ENCODE measurements around the gene LRIG2.

The LRIG2 gene

DNA sequence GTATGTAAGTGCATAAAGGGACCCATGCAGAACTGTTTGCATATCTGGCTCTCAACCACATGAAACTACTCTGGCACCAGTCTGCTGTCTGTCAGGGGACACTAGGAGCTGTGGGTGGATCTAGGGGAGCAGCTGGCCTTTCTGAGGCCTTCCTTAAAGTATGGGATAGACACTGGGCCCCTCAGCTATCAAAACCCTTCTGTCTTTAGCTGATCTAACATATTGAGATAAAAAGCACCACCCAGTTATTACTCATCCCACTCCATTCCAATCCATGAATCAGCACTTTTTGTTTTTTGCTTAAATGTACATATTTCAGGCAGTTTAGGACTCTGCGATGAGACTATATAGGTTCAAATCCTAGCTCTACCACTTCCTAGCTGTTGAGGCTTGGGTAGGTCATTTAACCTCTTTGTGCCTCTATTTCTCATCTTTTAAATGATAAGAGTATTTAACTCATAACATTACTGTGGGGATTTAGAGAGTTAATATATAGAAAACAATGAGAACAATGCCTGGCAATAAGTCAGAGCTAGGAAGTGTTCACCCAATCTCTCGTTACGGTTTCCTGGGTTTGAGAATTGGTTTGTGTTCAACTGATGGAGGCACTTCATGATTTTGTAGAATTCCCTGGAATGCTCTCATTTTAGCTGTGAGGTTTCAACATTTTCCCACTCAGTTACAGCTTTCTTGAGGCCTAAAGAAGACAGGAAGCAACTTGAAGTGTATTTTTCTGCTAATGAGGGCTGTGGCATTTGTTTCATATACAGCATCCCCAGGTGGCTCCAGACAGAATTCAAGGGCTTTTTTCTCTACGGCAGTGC, 68.9 kb downstream of the LRIG2 start:
- Histone ChIP-seq H3K27ac (ENCODE audit: low read length) (no peak overlapping the region), H3K4me1 (ENCODE audit: insufficient read depth, low read length) (peaks cover 24% of the 10 kb centered on the region), H3K27me3 (ENCODE audit: insufficient read depth, low read length, poor library complexity) (no peaks in the 10 kb centered on the region), H3K4me3 (ENCODE audit: low read depth in 1 of 2, low read length in 2 of 2) (no peak overlapping the region), H3K36me3 (ENCODE audit: insufficient read depth, low read length) (no peaks in the 10 kb centered on the region), H3K79me2 (ENCODE audit: insufficient read depth, low read length) (no peaks in the 10 kb centered on the region), H4K20me1 (ENCODE audit: insufficient read depth, low read length) (no peaks in the 10 kb centered on the region; the same call in 1 of the 2 replicates), H3K9me3 (ENCODE audit: insufficient read depth, low read length, severe bottlenecking) (no peaks in the 10 kb centered on the region), H3K4me2 (ENCODE audit: insufficient read depth, low read length) (no peak overlapping the region), H3K9ac (ENCODE audit: low read depth, low read length) (no peak overlapping the region), H2AFZ (ENCODE audit: low read depth, low read length) (no peak overlapping the region)
- TF ChIP-seq, protein P1, sequence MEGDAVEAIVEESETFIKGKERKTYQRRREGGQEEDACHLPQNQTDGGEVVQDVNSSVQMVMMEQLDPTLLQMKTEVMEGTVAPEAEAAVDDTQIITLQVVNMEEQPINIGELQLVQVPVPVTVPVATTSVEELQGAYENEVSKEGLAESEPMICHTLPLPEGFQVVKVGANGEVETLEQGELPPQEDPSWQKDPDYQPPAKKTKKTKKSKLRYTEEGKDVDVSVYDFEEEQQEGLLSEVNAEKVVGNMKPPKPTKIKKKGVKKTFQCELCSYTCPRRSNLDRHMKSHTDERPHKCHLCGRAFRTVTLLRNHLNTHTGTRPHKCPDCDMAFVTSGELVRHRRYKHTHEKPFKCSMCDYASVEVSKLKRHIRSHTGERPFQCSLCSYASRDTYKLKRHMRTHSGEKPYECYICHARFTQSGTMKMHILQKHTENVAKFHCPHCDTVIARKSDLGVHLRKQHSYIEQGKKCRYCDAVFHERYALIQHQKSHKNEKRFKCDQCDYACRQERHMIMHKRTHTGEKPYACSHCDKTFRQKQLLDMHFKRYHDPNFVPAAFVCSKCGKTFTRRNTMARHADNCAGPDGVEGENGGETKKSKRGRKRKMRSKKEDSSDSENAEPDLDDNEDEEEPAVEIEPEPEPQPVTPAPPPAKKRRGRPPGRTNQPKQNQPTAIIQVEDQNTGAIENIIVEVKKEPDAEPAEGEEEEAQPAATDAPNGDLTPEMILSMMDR (IDR thresholded peaks at IDR 0.05; ENCODE audit: borderline replicate concordance, extremely low read depth, low read length, poor library complexity, severe bottlenecking): no peak
- TF ChIP-seq EZH2 (IDR thresholded peaks at IDR 0.05; ENCODE audit: borderline replicate concordance, low read depth, low read length, severe bottlenecking): no peak
- ATAC-seq (ENCODE audit: insufficient read depth, low read depth): no peak
- no peak for DNase-seq

DNA sequence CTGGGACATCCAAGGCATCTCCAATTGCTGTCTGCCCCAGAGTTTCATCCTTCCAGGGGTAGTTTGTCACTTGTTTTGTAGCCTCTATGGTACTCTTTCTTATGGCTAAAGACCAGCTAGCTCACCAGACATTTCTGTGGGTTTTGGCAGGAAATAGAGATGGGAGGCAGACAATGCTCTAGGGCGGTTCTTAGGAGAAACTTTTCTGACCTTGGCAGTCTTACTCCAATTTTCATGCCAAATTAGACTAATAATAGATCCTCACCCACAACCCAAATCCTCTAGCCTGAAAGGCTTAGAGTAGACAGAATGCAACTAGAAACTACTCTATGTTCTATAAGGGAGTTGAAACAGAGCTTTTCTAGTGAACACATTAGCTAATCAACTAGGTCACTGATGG, 69.8 kb downstream of the LRIG2 start:
- Histone ChIP-seq H3K27me3 (ENCODE audit: insufficient read depth, low read length, poor library complexity) (no peaks in the 10 kb centered on the region), H3K4me1 (ENCODE audit: insufficient read depth, low read length) (peaks cover 33% of the 10 kb centered on the region), H3K27ac (ENCODE audit: low read length) (no peak overlapping the region), H4K20me1 (ENCODE audit: insufficient read depth, low read length) (peaks cover 7% of the 10 kb centered on the region), H3K36me3 (ENCODE audit: insufficient read depth, low read length) (no peaks in the 10 kb centered on the region), H3K4me2 (ENCODE audit: insufficient read depth, low read length) (no peak overlapping the region), H2AFZ (ENCODE audit: low read depth, low read length) (no peak overlapping the region), H3K4me3 (ENCODE audit: low read depth in 1 of 2, low read length in 2 of 2) (no peak overlapping the region), H3K9ac (ENCODE audit: low read depth, low read length) (no peak overlapping the region), H3K79me2 (ENCODE audit: insufficient read depth, low read length) (no peaks in the 10 kb centered on the region), H3K9me3 (ENCODE audit: insufficient read depth, low read length, severe bottlenecking) (no peaks in the 10 kb centered on the region)
- no peak for DNase-seq
- TF ChIP-seq, protein P1 (IDR thresholded peaks at IDR 0.05; ENCODE audit: borderline replicate concordance, extremely low read depth, low read length, poor library complexity, severe bottlenecking): no peak
- TF ChIP-seq EZH2 (IDR thresholded peaks at IDR 0.05; ENCODE audit: borderline replicate concordance, low read depth, low read length, severe bottlenecking): no peak
- no peak for ATAC-seq (ENCODE audit: insufficient read depth, low read depth)

DNA sequence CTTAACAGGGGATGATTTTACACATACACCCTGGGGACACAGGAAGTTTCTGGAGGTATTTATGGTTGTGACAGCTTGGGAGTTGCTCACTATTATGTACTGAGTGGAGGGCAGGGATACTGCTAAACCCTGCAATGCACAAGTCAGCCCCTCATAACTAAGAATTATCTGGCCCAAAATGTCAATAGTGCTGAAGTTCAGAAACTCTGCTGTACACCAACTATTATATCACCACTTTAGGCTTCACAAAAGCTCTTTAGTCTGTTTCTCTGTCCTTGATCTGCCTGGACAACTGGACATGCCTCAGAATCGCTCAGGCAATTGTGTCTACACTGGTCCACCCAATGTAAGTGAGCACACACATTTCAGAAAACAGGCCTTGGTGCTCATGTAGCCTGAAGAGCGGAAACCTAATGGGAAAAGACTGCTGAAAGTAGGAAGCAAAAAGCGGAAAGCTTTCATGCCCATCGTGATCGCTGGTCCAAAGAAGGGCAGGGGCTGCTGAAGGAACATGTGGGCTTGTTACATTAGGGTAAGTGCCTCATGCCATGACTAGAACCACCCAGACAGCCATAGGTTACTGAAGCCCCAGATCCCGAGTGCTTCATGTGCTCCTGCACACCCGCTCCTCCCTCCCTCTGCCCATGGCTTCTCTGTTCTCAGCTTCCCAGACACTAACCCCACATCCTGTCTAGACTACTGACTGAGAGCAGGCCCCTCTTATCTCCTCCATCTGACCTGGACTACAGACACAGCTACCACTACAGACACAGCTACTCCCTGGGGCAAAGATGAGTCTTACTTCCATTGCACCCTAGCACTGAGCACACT, 73.5 kb downstream of the LRIG2 start:
- Histone ChIP-seq H3K27me3 (ENCODE audit: insufficient read depth, low read length, poor library complexity) (no peaks in the 10 kb centered on the region), H3K9ac (ENCODE audit: low read depth, low read length) (no peak overlapping the region), H3K79me2 (ENCODE audit: insufficient read depth, low read length) (no peaks in the 10 kb centered on the region), H4K20me1 (ENCODE audit: insufficient read depth, low read length) (peaks cover 7% of the 10 kb centered on the region), H3K9me3 (ENCODE audit: insufficient read depth, low read length, severe bottlenecking) (no peaks in the 10 kb centered on the region), H3K4me1 (ENCODE audit: insufficient read depth, low read length) (peaks cover 32% of the 10 kb centered on the region), H3K27ac (ENCODE audit: low read length) (no peak overlapping the region; the same call in 1 of the 2 replicates), H3K36me3 (ENCODE audit: insufficient read depth, low read length) (no peaks in the 10 kb centered on the region), H2AFZ (ENCODE audit: low read depth, low read length) (no peak overlapping the region), H3K4me2 (ENCODE audit: insufficient read depth, low read length) (0 out of 2 replicates have a peak overlapping the region, but pooled peaks have one; percentile 37), H3K4me3 (ENCODE audit: low read depth in 1 of 2, low read length in 2 of 2) (no peak overlapping the region)
- peak; percentile 99 for ATAC-seq (ENCODE audit: insufficient read depth, low read depth)
- TF ChIP-seq, protein P1 (IDR thresholded peaks at IDR 0.05; ENCODE audit: borderline replicate concordance, extremely low read depth, low read length, poor library complexity, severe bottlenecking): no peak
- TF ChIP-seq EZH2 (IDR thresholded peaks at IDR 0.05; ENCODE audit: borderline replicate concordance, low read depth, low read length, severe bottlenecking): no peak
- peak; percentile 89 for DNase-seq

All from DND-41 (cell line).